Activated gamma-delta T cell treated with anti-CD3 and anti-CD28 coated beads, Interleukin-2, amount 50 U/mL, for 16 hours (primary cell): ENCODE data around the gene IQGAP3.
"Not testable (repeated sequence)": the region's sequence is repeated elsewhere in the genome, so short reads cannot be mapped to it uniquely, and the experiment has no call there.

Experiments
- DNase-seq: peaks from one replicate; pipeline ENCODE4 v3.0.0-alpha.2; 2020; ENCODE audit warnings: low read depth

Gene IQGAP3

DNA sequence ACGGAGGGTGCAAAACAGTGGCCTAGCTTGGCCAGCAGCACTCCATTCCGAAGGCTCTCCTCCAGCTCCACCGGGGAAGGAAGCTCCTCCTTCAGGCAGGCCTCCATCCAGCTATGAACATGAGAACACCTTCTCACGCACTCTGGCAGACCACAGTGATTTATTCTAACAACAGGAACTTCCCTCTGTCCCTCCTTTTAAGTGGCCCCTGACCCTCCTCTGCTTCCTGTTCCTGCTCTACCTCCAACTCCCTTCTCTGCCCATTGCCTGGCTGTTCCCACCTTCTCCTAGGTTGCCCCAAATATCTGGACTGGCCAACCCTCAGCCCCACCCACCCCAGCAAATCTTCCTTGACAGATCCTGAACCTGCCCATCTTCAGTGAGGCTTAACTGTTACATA lies 5.9 kb downstream of the IQGAP3 start:
- no peak for DNase-seq

DNA sequence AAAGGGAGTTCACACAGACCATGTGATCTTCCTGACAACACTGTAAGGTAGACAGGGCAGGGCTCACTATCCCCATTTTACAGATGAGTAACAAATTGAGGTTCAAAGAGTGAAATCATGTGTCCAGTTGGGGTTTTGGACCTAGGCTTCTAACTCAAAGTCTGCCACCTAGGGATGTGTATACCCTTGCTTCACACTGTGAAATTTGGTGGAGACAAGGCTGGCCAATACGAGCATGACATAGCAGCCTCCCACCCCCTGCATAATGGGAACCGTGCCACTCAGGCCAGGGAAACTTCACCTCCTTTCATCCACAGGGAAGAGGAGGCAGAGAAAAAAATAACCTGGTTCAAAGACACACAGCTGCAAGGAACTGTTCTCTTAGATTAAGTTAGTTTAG lies 6.8 kb downstream of the IQGAP3 start:
- no peak for DNase-seq

DNA sequence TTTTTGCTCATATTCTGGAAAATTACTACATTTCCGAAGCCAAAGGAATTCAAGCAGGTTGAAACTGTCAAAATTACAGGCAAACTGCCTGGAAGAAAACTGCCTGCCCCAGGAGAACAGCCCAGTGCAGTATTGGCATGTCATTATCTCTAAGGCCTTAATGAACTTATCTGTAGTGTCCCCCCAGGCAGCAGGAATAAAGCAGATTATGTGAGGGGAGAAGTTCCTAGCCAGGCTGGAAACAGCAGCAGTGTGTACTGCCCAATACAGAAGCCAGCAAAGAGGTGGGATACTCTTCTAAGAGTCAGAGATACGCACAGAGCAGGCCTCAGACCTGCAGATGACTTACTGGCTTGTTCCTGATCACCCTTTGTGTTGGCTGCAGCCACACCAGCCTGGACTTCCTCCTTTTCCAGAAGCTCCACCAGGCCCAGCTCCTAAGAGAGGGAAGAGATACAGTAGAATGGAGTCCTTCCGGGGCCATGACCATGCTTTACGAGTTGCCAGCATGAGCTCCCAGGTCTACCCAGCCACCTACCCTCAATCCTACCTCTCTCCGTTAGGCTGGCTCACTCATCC lies 11.7 kb downstream of the IQGAP3 start:
- DNase-seq: no peak

DNA sequence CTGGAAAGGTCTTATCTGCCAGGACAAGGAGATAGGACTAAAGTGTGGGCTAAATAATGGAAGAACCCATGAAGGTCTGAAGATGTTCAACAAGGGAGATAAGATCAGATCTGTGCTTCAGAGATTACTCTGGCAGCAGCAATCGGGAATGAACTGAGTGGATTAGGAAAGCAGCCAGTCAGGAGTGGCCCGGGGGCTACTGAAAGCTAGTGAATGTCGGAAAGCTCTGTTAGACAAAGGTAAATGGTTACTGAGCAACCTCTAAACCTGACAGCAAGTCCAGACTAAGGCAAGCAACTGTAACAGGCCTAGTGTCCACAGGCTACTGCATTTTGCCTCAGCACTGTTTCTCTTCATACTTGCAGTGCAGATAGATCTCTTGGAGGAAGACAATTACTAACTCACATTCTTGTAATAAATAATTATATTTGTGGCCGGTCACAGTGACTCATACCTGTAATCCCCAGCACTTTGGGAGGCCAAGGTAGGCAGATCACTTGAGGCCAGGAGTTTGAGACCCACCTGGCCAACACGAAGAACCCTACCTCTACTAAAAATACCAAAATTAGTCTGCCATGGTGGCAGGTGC lies 12.5 kb downstream of the IQGAP3 start:
- no peak for DNase-seq

DNA sequence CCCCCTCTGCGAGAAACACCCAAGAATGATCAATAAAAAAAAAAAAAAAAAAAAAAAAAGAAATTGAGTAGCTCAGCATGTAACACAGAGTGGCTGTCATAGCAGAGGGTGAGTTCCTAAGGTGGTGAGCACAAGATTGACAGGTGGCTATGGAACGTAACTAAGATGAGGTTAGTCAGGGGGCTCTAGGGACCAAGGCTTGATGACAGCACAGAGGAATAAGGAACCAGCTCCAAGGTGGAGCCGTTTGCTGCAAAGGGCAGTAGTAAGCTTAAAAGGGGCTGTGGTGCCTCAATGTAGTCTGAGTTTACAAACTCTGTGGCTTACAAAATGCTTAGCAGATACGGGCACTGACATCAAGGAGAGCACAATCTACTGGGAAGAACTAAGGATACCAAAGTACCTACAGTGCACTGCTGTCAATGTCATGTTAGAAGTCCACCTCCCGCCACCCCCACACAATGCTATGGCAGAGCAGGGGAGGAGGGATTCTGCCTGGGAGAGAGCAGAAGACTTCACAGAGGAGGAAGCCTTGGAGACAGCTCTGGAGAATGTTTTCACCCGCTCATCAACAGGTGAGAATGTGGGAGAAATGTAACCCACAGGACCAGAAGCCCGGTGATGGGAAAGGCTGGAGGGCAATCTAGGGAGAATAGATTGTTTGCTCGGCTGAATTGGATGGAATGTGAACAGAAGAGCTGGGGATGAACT lies 13.1 kb downstream of the IQGAP3 start:
- no peak for DNase-seq

DNA sequence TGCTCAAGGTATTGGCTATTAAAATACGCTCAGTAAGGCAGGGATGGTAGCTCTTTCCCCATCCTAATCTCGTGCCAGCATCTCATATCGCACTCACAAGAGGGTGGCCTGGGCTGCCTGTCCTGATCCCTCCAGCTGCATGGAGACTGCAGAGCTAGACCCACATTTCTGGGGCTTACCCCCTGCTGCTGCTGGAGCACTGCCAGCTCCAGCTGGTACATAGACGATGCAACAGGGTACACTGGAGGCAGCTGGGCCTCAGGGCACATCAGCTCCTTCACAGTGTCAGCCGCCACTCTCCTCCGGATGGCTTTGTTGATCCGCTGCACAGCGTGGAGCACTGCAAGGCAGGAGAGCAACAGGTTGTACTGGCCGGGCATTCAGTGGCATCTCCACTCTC lies 16.0 kb downstream of the IQGAP3 start:
- no peak for DNase-seq

DNA sequence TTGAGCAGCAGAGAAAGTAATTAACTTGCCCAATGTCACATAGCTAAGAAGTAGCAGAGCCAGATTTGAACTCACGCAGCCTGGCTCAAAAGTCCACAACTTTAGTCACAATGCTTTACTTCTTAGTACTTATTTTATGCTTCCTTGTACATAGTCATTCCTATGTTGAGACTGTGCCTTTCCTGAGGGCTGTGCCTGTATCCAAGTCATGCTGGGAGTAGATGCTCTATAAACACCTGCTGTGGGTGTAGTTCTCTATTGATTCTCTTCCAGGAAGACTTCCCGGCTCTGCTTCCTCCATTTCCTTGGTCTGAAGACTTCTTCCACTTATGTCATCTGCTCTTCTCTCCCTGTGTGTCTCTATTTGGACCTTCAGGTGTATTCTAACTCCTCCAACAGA lies 16.6 kb downstream of the IQGAP3 start:
- no peak for DNase-seq

DNA sequence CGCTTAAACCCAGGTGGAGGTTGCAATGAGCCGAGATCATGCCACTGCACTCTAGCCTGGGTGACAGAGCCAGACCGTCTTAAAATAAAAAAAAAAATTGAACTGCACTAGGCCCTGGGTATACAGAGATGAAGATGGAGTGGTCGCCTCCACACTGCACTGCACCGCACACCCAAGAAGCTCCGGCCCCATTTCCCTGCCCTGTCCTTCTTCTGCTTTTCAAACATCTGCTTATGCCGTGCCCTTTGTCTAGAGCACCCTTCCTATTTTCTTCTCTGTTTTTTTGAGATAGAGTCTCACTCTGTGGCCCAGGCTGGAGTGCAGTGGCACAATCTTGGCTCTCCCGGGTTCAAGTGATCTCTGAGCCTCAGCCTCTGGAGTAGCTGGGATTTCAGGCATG lies 17.4 kb downstream of the IQGAP3 start:
- DNase-seq: no peak

DNA sequence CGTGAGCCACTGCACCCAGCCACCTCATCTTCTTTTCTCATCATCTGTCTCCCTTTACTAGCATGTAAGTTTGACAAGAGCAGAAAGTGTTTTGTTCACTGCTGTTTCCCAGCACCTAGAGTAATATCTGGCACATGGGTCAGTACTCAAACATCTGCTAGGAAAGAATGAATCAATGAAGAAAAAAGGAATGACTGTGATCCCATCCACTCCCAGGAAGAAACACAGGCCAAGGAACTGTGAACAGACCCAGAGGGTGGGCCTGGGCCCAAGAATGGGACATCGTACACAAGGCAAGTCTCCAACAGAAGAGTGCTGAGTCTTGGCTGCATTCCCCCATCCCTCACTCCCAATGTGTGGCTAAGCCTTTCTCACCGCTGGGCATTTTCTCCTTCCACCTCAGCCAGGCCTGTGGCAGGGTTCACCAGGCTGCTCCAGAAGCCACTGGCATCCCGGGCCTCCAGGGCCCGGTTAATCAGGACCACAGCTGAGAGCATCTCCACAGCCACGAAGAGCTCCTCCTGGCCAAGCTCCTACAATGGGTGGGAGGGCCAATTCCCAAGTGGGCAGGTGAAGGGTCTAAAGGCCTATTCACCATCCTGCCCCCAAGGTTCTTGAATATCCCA lies 18.4 kb downstream of the IQGAP3 start:
- no peak for DNase-seq

DNA sequence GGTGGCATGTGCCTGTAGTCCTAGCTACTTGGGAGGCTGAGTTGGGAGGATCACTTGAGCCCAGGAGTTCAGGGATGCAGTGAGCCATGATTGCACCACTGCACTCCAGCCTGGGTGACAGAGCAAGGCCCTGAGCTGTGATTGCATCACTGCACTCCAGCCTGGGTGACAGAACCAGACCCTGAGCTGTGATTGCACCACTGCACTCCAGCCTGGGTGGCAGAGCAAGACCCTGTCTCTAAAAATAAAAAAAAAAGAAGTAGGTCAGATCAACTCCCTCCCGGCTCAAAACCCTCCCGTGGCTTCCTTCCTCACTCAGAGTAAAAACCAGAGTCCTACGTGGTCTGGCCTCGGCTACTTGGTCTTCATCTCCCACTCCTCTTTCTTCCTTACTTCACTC lies 19.4 kb downstream of the IQGAP3 start:
- DNase-seq: not testable (repeated sequence)

DNA sequence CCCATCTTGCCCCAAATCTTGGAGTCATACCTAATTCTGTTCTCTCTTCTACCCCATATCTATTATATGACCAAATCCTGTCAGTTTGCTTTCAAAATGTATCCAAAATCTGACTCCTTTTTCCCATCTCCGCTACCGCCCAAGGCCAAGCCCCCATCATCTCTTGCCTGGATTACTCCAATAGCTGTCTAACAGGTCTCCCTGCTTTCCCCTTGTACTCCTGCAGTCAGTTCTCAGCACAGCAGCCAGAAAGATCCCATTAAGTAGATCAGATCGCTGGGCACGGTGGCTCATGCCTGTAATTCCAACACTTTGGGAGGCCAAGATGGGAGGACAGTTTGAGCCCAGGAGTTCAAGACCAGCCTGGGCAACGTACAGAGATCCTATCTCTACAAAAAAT lies 19.8 kb downstream of the IQGAP3 start:
- DNase-seq: no peak

DNA sequence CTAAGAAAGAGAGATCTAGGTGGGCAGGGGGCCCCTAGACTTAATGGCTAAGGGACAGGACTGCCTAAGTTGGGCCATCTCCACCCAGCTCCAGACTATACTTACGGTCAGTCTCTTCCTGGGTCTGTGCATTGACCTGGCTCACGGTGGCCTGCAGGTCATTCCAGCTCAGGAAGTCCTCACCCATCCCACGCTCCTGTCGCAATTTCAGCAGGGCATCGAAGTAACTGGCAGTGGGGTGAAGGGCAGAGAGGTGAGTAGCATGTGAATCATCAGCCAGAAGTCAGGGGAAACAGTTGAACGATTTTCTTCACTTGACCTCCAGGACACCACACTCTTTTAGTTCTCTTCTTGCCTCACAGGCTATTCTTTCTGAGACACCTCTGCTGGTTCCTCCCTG lies 20.5 kb downstream of the IQGAP3 start:
- no peak for DNase-seq

DNA sequence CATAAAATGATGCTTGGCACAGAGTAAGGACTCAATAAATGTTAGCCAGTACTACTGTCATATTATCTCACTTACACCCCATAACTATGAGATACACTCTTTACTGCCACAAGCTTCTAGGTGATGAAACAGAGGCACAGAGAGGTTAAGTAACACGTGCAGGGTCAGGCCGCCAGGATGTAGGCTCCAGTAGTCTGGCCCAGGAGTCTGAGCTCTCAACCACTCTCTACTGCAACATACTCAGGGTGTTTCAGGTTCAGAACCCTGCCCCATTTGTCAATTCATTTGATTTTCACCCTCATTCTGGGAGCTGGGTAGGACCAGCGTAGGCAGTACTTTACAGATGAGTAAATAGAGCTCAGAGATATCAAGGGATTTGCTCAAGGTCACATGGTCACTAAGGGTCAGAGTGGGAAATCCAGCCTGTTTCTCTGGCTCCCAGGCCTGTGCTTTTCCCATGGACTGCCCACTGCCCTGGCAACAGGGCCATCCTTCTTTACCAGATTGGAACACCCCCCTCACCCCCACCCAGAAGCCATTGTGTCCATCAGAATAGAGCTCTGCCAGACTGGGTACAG lies 21.2 kb downstream of the IQGAP3 start:
- no peak for DNase-seq

DNA sequence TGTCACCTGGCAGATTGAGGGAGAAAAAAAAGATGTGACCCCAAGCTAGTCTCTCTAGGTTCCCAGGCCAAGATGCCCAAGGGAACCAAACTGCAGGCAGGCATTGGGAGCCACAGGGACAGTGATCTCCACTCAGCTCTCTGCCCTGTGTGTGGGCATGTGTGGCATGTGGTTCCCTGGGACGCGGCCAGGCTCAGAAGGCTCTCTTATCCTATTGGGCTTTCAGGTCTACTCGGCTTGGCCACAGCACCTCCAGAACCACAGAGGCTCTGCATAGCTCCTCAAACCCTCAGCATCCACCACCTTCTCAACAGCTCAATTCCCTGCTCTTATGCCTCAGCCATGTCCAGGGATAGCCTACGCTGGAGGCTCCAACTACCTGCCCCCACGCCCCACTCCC lies 22.0 kb downstream of the IQGAP3 start:
- no peak for DNase-seq

DNA sequence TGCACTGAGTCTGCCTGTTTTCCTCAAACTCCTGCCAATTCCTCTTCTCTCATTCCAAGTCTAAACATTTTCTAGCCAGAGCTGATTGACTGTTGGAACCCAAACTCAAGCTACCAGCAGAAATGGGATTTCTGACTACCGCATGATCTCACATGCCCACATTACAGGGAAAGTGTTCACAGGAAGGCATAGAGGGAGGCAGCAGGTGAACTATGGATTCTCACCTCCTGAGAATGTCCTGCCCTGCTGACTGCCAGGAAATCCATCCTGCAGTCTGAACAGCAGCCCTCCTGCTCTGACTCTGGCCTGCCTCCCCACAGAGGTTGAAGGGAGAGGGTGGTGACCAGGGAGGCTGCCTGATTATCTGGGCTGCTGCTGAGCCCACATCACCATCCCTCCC lies 22.5 kb downstream of the IQGAP3 start:
- no peak for DNase-seq

DNA sequence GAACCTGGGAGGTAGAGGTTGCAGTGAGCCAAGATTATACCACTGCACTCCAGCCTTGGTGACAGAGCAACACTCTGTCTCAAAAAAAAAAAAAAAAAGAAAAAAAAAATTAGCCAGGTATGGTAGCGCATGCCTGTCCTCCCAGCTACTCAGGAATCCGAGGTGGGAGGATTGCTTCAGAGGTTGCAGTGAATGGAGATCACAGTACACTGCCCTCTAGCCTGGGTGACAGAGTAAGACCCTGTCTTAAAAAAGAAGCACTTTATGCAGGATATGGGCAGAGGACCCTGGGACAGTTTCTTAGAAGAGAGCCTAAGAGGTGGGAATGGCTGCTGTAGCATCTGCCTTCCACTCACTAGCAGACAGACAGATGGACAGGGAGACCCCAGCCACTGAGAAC lies 23.0 kb downstream of the IQGAP3 start:
- no peak for DNase-seq

DNA sequence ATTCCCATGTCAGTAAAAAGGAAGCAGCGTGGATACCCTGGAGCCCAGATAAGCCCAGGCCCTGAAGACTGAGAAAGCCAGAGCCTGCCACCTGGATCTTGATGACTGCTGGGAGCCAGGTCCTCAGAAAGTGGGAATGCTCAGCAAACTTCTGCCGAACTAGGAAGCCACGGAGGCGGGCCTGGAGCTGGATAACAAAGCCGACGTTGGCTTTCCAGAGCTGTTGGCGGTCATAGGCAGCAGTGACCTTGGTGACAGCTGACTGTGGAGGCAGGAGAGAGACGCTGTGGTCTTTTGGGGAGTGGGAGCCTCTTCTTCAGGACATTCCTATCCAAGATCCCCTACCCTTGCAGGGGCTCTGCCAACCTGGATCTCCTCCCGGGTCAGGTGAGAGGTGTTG lies 24.4 kb downstream of the IQGAP3 start:
- DNase-seq: no peak

DNA sequence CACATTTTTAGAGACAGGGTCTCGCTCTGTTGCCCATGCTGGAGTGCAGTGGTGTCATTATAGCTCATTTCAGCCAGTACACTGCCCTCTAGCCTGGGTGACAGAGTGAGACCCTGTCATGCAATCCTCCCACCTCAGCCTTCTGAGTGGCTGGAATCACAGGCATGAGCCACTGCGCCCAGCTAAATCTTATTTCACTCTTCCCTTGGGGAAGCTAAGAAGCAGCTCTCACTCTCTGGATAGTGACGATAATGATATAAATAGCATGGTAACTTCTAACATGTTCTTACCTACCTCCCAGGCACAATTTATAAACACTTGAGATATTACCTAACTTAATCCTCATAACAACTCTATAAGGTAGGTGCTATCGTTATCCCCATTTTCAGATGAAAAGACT lies 24.9 kb downstream of the IQGAP3 start:
- no peak for DNase-seq

DNA sequence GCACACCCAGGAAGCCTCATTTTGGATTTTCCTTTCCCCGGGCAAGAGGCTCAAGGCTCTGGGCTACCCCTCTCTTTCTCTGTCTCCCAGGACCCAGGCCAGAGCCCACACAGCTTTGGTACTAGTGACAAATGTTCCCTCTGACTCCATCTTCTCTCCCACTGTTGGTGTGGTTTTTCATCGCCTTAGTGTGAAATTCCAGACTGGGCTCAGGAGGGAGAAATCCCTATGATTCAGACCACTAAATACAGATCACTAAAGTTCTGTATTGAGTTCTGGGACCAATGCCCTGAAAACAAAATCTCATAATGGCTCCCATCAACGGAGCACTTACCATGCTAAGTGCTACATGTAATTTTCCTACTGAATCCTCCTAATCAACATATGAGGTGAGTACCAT lies 26.1 kb downstream of the IQGAP3 start:
- DNase-seq: no peak

DNA sequence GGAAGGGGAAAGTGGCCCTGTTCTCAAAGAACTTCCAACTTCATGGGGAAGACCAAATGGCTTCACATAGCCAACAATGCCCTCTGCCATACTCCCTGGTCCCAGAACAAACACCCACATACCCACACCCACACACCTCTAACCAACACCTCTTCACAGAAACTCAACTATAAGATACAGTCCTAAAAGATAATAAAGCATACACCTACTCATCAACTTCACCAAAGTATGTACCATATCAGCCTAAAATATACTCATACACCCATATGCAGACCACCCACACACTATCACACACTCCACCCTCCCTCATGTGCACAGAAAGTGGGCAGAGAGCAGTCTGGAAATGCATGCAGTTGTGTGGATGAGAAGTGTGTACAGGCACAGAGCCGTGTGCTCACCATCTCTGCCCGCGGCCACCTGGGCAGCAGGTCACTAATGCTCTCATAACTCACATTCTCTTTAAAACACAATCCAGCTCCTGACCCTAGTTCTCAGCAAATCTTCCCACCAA lies 27.7 kb downstream of the IQGAP3 start:
- DNase-seq: no peak

DNA sequence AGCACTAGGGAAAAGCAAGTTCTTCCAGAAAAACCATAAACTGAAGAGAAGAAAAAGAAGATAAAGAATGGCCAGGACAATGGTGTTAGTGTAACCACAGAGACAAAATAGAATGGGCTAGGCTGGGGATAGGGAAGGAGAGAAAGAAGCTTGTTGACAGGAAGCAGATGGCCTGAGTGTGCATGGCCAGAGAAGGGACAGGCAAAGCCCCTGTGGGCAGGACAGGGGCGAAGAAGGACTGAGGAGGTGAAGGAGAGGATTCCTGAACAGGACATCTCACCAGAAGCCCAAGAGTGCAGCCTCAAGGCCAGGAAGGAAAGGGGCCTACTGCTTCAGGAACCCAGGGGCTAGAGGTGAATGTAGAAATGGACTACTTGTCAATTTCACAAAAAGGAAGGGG lies 29.3 kb downstream of the IQGAP3 start:
- no peak for DNase-seq

DNA sequence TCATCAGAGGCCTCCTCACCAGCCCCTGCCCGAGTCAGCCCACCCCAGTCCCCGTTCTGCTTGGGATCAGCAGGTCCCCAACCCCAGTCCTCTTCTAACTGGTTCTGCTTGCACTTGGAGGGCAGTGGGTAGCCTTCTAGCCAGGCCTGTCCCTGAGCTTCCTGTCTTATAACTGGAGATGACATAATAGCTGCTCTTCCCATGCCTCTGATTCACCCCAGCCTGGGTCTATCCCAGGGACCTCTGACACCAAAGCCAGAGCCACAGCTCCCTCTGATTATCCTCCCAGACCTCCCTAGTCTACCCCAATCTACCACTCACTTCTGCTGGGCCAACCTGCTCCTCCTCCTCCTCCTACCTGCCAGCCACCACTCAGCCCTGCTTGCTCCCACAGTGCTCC lies 31.4 kb downstream of the IQGAP3 start:
- no peak for DNase-seq

DNA sequence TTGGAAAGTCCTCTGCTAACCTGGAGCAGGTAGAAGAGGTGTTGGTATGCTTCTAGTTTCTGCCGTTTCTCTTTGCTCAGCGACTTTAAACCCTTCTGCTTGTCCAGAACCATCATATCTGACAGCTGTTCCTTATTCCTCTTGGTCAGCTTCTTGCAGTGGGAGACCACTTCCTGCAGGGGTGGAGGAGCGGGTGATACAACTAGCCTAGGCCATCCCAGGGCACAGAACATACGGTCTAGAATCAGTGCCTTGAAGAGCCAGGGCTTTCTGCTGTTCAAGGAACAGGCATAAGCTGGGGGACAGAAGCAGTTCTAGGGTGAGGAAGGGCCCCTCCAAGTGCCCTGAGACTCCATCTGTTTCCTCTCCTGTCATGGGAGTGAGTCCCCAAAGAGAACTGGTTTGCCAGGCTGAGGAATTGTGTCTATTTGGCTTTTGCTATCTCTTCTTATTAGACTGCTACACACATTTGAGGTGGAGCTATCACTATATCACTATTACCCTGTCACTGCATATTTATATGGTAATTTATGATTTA lies 32.5 kb downstream of the IQGAP3 start:
- no peak for DNase-seq
